GM19023 (cell line): ENCODE results near the gene NPM1.

ENCODE experiments used
- ATAC-seq: cut with Tn5 transposase; IDR thresholded peaks from one replicate; pipeline ENCODE4 v1.9.1; 2021; ENCODE audit warnings: mild to moderate bottlenecking, moderate library complexity; ENCODE audit not compliant: unreplicated experiment

NPM1 gene

DNA sequence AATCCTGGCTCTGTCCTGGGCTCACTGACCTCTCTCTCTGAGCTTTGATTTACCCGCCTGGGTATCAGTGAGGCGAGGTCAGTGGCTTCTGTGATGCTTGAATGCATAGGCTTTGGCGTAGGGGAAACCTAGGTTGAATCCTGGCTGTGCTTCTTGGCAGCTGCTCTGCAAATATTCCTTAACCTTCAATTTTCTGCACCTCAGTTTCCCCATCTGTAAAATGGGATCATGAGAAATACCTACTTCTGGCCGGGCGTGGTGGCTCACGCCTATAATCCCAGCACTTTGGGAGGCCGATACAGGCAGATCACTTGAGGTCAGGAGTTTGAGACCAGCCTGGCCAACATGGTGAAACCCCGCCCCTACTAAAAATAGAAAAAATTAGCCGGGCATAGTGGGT lies 39.0 kb downstream of the NPM1 start:
- ATAC-seq: no peak

DNA sequence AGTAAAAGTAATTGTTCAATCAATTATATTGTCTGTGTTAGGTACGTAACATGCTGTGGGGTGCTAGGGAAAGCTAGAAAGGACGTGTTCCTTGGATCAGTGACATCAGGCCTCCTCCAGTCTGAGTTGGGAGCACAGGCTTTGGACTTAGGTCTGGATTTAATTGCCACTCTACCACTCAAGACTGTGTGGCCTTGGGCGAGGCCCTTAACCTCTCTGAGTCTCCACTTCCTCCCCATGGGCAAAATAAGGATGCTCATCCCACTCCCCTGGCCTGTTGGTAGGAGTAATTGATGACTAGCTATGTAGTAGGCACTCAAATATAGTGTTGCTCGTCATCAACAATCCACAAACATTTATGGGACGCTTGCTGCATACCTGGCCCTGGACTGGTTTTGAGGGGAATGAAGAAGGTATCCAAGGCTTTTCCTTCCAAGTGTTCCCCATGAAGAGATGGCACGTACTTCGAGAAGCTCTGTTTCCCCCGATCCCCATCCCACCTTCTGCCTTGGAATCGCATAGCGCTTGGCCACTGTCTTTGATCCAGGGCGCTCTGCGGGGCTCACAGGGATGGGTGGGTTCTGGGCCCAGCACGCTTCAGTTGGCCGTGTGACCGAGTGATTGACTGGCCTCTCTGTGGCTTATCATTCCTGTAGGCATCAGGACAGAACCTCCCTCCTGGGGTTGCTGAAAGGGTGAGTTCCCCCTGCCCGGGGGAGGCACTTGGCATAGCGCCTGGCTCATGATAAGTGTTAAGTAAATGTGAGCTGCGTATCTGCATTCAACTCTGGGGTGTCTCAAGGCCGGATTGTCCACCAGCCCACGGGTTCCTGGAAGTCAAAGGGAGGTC lies 39.9 kb downstream of the NPM1 start:
- no peak for ATAC-seq

DNA sequence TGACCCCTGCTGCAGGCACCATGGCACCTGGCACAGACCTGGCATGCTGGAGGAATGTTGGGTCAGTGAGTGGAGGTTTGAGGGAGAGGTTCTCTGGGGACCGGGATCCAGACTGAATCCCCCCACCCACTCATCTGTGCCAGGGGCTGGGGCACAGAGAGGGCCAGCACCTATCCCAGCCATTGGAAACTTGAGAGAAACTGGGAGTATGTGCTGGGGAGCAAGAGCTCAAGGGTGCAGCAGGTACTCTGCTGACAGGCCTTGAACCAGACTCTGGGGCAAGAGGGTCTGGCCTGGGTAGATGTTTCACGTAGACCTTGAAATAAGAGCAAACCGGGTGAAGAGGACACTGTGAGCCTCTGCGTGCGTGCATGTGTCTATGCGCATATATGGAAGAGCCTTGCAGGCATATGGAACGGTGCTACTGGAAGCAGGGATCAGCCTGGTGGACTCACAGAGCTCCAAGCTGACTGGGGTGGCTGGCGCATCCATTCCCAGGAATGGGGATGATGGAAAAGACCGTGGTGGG lies 40.6 kb downstream of the NPM1 start:
- no peak for ATAC-seq

DNA sequence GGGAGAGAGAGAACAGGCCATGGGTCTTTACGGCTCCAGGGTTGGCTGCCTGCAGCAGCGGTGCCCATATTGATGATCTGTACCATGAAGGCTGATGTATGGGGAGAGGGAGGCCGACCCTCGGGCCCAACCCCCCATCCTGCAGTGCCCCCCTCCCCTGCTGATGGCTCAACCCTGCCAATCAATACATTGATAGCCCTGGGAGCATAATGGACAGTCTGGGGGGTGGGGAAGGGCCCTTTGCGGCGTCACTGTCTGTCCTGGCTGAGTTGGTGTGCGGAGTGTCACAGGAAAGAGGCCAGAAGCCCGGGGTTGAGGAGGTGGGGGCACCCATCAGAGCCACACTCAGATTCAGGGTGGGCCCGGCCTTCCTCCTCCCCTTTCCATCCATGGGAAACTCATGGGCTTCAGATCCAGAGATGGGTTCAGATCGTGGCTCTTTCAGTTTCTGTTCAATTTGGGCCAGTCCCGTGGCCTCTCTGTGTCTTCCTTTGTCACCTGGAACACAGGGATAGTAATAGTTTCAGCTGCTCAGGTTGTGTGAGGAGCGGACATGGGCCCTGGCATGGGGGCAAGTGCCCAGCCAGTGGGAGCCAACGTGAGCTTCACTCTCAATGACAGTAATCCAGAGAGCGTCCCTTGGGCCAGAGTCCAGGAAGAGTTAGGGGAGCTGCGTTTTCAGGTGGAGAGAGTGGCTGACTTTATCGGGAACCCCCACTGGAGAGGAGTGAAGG lies 41.3 kb downstream of the NPM1 start:
- ATAC-seq: no peak

DNA sequence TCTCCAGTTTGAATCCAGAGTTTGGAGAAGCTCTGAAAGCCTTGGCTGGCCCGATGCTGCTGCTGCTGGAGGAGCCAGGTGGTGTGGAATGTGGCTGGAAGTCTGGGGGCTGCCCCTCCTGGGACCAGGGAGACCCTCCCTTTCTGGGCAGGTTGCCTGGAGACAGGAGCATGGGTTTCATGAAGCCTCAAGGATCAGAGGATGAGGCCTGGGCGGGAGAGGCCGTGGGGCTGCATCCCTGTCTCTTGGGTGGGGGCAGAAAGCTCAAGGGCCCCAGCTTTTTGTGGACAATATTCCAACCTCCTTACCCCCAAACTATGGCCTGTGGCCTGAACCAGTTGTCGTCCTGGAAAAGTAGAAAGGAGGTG lies 41.9 kb downstream of the NPM1 start:
- ATAC-seq: no peak

DNA sequence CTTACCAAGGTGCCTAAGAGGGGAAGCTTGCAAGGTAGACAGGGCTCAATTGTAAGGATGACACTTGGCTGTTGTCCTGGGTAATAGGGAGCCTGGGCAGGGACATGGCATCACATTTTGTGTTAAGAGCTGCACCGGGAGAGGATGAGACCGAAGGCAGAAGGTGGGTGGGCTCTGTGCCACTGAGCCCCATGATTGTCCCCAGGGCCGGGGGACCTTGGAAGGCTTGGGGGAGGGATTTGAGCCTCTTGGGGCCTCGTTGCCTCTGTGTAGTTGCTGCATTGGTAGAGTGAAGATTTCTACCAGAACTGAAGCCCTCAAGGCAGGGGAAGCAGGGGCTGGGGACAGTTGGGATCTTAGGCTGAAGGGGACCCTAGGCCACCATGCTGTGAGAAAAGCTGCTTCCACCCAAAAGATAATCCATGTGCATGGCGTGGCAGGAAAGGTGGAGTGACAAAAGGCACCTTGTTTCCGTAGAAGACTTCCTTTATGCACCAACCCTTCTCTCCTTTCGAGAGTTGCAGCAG lies 43.7 kb downstream of the NPM1 start:
- no peak for ATAC-seq

DNA sequence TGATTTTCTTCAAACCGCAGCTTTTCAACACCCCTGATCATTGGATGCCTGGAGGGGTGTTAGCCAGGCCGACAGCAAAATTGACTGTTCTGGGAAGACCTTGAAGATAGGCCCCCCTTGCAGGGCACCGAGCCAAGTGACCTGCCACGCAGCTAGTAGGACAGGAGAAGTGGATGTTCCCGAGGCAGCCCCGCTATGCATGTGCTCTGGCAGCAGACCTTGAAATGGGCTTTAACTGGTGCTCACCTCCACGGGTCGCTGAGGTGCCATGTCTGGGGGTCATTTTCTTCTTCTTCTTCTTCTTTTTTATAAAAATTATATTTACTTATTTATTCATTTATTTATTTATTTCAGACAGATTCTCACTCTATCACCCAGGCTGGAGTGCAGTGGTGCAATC lies 44.4 kb downstream of the NPM1 start:
- ATAC-seq: no peak

DNA sequence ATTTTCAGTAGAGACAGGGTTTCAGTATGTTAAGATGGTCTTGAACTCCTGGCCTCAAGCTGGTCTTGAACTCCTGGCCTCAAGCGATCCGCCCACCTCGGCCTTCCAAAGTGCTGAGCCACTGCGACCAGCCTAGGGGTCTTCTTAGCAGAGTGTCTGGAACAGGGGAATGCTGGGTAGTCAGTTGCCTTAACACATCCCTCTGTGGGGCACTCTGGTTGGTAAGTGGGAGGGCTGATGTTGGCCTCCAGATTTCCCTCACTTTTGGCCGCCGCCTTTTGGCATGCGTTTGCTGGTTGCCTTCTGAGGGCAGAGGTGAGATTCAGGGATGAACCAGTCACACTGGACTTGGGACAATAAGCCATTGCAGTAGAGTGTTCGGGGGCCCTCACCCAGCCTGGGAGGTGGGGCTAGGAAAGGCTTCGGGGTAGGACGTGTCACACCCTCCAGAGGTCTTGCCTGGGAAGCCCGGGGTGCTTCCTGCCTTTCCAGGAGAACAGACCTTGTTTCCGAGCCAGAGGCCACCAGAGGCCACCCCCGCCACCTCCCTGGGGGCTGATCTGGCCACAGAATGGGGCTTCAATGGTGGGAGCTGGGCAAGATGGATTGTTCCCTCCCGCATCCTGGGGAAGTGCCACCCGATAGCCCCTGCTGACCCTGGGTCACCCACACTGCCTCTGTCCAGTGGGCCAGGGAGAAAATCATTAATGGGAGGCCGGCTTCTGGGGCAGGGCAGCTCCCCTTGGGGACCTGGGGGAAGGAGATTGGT lies 45.1 kb downstream of the NPM1 start:
- no peak for ATAC-seq

DNA sequence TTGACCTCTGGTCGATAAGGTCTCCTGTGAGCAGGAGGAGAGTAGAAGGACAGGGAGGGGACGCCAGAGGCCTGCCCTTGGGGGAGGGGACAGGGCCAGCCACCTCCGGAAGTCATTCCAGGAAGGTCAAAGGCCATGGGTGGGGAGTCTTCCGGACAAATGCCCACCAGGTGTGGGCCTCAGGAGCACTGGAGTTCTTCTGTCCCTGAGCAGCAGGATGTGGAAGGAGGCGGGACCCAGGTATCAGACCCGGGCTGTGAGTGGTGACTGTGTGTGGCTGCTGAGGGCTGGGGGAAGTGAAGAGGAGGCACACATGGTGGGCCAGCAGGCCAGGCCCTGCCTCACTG lies 45.7 kb downstream of the NPM1 start:
- ATAC-seq: no peak

DNA sequence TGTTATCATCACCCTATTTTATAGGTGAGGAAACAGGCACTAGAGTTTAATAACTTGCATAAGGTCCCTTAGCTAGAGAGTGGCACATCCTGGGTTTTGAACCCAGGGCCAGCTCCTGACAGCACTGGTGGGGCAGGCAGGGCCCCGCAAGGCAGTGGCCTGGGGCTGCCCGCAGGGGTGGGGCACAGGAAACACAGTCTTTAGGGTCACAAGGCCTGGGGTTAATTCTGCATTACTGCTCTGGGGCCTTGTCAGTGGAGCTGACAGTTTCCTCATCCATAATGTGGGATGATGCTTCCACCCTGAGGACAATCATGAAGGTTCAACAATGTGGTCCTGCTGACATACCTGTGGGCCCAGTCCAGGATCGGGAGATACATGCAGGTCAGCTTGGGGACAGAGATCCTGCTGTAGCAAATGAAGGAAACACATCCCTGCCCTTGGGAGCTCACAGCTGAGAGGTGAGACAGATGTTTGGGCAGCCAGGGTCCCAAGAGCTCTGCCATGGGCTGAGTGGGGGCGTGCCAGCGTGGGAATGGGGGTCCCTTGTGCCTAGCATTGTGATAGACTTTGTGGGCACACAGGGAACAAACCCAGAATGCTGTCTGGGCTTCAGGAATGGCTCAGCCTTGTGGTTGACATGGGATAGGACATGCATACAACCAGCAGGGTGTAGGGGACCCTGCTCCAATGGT lies 46.5 kb downstream of the NPM1 start:
- ATAC-seq: no peak

DNA sequence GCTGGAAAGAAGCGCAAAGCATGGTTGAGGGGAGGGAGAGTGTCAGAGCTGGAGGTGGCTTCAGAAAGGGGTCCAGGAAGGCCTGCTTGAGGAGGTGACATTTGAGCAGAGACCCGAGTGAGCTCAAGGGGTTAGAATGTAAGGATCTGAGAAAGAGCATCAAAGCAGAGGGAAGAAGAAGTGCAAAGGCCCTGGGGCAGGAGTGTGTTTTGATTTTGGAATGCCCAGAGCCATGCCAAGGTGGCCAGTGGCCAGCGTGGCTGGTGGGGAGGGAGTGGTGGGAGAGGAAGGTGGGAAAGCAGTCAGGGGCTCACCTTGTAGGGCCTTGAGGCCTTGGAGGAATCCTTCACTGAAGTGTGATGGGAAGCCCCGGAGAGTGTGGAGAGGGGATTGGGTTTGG lies 47.2 kb downstream of the NPM1 start:
- no peak for ATAC-seq

DNA sequence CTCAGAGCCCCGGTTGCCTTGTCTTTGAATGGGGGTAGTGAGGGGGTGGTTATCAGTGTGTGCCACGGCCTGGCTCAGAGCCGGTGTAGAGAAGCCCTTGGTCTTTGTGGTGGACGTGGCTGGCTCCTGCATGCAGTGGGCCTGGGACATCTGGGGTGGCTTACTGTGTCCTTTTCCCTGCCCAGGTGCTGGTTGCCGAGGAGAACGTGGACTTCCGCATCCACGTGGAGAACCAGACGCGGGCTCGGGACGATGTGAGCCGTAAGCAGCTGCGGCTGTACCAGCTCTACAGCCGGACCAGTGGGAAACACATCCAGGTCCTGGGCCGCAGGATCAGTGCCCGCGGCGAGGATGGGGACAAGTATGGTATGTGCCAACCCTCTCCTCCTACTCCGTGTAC lies 48.3 kb downstream of the NPM1 start:
- no peak for ATAC-seq

DNA sequence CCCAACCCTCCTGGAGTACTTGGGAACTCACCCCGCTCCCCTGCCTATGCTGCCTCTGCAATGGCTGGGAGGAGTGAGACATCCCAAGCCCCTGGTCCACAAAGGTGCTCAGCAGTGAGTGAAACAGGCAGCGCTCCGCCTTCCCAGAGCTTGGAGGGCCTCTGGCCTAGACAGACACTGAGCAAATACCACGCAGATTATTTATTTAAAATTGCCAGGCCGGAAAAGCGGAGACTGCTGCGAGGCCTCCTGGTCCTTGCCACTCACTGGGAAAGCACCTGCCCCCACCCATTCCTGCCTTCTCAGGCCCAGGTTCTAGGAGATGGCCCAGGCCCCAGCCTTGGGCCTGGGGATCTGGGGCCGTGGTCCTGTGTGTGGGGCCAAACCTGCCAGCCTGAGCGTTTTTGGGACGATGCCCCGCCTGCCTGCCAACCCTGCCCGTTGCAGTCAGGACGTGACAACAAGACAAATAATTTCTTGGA lies 49.2 kb downstream of the NPM1 start:
- no peak for ATAC-seq

DNA sequence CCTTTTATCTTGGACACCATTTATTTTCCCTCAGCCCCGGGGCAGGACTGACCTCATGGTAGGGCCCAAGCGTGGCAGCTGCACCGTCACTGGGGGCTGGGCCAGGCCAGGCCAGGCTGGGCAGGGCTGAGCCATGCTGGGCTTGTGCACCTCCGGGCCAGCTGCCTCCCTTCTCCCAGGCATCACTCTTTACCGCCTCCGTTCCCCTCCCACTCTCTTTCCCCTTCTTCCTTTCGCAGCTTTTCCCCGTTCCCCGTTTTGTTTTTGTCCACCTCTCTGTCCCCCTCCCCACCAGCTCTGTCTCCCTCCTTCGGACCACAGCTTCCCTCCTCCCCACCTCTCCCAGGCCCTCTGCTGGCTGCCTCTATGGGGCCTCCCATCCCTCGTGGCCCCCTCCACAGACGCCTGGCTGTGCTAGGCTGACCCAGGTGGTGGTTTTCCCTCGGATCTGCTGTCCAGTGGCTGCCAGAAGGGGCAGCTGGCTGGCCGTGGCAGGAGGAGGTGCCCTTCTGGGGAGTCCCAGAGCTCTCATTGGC lies 49.7 kb downstream of the NPM1 start:
- ATAC-seq: no peak

DNA sequence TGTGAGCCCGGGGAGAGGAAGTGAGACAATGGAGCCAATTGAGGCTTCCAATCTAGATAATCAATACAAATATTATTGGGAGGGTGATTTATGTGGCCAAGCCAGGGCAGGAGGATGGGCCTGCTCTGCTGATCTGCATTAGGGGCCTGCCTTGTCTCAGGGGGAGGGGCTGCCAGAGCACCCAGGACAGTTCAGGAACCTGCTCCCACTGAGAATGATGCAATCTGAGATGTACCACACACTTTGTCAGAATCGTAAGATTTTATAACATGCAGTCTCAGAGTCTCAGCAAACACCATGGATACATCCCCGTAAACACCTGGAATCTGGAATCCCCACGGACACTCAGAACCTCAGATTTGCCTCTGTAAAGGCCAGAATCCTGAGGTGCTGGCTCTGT lies 51.1 kb downstream of the NPM1 start:
- ATAC-seq: no peak

DNA sequence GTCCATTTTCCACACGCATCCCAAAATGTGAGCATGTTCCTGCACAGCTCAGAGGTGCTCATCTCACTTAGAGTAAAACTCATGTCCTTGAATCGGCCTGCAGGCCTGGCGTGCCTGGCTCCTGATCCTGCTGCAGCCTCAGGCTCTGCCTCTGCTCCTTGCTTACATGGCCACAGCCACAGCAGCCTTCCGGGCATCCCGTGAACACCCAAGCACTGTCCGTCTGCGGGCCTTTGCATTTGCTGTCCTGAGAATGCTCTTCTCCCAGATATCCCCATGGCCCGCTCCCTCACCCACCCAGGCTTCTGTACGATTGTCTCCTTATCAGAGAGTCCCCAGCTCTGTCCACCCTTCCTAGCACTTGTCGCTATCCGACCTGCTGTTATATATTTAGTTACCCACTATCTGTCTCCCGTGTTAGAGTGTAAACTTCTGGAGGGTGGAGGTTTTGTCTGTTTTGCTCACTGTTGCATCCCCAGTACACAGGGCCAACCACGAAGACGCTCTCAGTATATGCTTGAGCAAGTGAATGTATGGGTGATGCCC lies 53.7 kb downstream of the NPM1 start:
- no peak for ATAC-seq

DNA sequence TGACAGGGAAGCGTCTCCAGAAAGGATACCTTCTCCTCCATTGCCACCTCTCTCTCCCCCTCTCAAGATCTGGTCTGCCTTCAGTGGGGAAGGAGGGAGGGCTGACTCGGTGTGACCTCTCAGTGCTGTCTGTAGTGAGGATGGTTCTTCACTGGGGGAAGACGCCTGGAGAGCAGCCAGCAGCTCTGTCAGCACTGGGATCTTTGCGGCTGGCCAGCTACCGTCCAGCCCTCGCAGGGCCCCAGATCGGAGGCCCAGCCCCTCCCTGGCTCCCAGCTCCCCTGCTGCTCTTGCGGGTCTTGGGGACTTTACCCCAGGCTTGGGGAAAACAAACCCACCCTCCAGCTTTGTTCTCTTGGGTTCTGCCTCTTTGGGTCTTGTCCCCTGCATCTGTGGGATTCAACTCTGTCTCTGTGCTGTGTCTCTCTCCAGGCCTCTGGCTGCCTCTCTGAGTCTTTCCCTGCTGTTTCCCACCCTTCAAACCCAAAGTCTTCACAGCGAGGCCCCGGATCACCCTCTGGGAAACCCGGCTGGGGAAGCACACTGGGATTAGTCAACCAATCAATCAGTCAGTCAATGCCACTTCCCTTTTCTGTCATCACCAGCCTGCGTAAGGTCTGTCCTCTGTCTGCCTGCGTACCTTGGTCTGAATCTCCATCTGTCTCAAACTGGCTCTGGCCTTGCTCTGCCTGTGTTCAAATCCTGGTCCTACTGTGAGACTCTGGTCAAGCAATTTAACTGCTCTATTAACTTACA lies 54.8 kb downstream of the NPM1 start:
- no peak for ATAC-seq

DNA sequence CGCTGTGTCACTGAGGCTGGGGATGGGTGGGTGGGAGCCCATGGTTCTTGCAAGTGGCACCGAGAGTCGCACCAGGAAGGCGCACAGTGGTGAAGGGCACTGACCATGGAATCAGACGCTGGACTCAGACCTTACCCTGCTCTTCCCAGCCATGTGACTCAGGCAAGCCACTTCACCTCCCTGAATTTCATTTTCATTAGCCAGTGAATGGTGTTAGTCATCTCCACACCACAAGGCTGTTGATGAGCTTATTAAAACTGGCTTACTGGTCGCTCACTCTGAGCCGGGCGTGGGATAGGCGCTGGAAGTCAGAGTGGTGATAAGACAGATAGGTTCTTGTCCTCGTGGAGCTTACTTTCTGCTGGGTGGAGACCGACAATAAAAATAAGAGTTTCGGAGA lies 56.9 kb downstream of the NPM1 start:
- no peak for ATAC-seq
